Thymus (tissue), 11 donors: ENCODE results near the gene TNFRSF6B. TPM values are rescaled to one million over a fixed set of nuclear protein-coding genes. Genes with fewer than 3 reads are reported as not detected.
A peak's percentile ranks its signal among the peaks of the same experiment; 100 is the strongest.

ENCODE experiments used
- DNase-seq, 9 donors: peaks; one replicate each; pipeline ENCODE4 v3.0.0-alpha.2; 2013; ENCODE audit warnings: low spot score in 9 of 9, low read depth in 6 of 9, missing footprints in 1 of 9
- H3K27ac ChIP-seq, 2 donors: one replicate each; pipeline ENCODE4 v1.5.1; 2013; ENCODE audit warnings: control low read depth in 1 of 2, low read depth in 1 of 2, low read length in 1 of 2, mild to moderate bottlenecking in 1 of 2, moderate library complexity in 1 of 2
- H3K27me3 ChIP-seq, 2 donors: one replicate each; pipeline ENCODE4 v1.5.1; 2013; ENCODE audit warnings: low read length in 1 of 2; ENCODE audit not compliant: control insufficient read depth in 2 of 2, insufficient read depth in 1 of 2
- H3K36me3 ChIP-seq, 2 donors: one replicate each; pipeline ENCODE4 v1.5.1; 2013; ENCODE audit warnings: low read length in 1 of 2, mild to moderate bottlenecking in 1 of 2, moderate library complexity in 1 of 2; ENCODE audit not compliant: control insufficient read depth in 2 of 2, insufficient read depth in 2 of 2
- H3K4me1 ChIP-seq, 2 donors: one replicate each; pipeline ENCODE4 v1.5.1; 2013; ENCODE audit warnings: low read length in 2 of 2; ENCODE audit not compliant: control insufficient read depth in 2 of 2, insufficient read depth in 2 of 2
- H3K4me3 ChIP-seq, 2 donors: one replicate each; pipeline ENCODE4 v1.5.1; 2013; ENCODE audit warnings: low read length in 2 of 2, control low read depth in 1 of 2, mild to moderate bottlenecking in 1 of 2
- H3K9me3 ChIP-seq, 2 donors: one replicate each; pipeline ENCODE4 v1.5.1; 2013; ENCODE audit warnings: low read length in 1 of 2, mild to moderate bottlenecking in 1 of 2; ENCODE audit not compliant: control insufficient read depth in 2 of 2, insufficient read depth in 1 of 2
- WGBS: extraction: QIAGEN DNeasy Blood & Tissue Kit; methylation state at CpG from one replicate; pipeline ENCODE4 v1.1.7; 2013; 5-methylcytosine and 5-hydroxymethylcytosine counted together
- polyA plus RNA-seq: library from polyadenylated mRNA; stranded (reverse); fragments of 200-250 nt; gene quantifications from one replicate; pipeline ENCODE4 v1.2.3, GENCODE V29; 2013
- total RNA-seq: library from RNA; stranded (reverse); fragments of 120-200 nt; gene quantifications from one replicate; pipeline ENCODE4 v1.2.4, GENCODE V29; 2013
- donor health status: healthy.

Gene TNFRSF6B
- total and polyA plus RNA-seq, 2 donors, result 13.5 to 34.7 TPM

DNA sequence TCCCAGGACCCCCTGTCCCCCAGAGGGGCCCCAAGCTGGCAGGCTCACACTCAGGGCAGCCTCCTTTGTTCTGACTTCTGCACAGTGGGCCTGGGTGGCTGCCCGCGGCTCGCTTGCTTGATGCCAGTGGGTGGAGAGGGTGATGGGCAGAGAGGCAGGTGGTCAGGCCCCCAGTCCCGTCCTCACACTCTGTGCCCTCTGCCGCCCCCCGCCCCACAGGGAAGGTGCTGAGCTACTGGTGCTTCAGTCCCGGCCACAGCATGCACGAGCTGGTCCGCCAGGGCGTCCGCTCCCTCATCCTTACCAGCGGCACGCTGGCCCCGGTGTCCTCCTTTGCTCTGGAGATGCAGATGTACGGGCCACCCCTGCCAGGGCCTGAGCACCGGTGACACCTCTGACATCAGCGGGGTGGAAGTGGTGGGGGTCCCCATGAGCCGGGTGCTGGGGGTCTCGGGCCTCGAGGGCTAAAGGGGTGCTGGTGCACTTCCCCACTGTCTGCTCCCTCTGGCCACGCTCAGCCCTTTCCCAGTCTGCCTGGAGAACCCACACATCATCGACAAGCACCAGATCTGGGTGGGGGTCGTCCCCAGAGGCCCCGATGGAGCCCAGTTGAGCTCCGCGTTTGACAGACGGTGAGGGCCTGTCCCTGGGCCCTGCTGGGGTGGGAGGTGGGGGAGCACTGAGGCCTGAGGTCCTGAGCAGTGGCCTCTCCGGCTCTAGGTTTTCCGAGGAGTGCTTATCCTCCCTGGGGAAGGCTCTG, 8.9 kb upstream of the TNFRSF6B start:
- H3K27me3 ChIP-seq, result peaks cover 0 to 9% of the 10 kb centered on the region in 2 donors
- H3K27ac ChIP-seq, result peak overlapping the region; percentile 51 to 58
- no peak for DNase-seq
- WGBS, result 97% methylated on average over 29 of the region's 29 CpGs
- peaks cover 0 to 13% of the 10 kb centered on the region in 2 donors for H3K4me1 ChIP-seq
- no peaks in the 10 kb centered on the region for H3K9me3 ChIP-seq
- H3K36me3 ChIP-seq, result peaks cover 0 to 15% of the 10 kb centered on the region in 2 donors
- no peak overlapping the region for H3K4me3 ChIP-seq

DNA sequence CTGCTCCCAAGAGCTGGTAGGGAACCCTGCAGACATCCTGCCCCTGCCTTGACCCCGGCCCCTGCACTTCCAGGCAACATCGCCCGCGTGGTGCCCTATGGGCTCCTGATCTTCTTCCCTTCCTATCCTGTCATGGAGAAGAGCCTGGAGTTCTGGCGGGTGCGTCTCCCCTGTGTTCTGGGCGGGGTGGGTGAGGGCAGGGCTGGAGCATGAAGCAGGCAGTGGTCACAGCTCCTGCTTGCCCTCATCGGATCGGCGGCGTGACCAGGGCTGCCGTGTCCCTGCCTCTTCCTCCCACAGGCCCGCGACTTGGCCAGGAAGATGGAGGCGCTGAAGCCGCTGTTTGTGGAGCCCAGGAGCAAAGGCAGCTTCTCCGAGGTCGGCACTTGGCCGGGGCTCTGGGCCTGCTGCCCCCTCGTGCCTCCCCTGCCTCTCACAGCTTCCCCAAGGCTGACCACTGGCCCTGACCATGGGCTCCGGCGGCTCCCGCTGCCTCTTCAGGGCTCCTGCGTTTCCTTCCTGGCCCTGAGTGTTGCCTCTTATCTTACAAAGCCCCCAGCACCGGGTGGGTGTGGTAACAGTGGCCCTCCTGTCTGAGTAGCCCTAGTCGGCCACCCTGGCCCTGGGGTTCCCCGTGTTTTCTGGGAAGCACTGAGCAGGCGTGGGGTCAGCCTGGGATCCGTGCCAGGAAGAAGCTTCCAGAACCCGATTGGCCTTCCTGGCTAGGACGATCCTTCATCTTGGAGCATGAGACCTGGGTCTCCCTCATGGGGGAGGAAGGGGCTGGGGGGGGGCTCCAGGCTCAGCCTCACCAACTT, 8.0 kb upstream of the TNFRSF6B start:
- WGBS, result 94% methylated on average over 31 of the region's 31 CpGs
- H3K36me3 ChIP-seq, result peaks cover 0 to 11% of the 10 kb centered on the region in 2 donors
- no peaks in the 10 kb centered on the region for H3K9me3 ChIP-seq
- no peak for DNase-seq
- peaks cover 0 to 9% of the 10 kb centered on the region in 2 donors for H3K27me3 ChIP-seq
- no peak overlapping the region for H3K4me3 ChIP-seq
- peaks cover 0 to 13% of the 10 kb centered on the region in 2 donors for H3K4me1 ChIP-seq
- no peak overlapping the region for H3K27ac ChIP-seq

- H3K4me1 ChIP-seq, result peaks cover 0 to 17% of the 10 kb centered on the region in 2 donors
- peaks cover 0 to 9% of the 10 kb centered on the region in 2 donors for H3K27me3 ChIP-seq
- no peak overlapping the region for H3K27ac ChIP-seq
- H3K36me3 ChIP-seq, result peaks cover 4 to 16% of the 10 kb centered on the region in 2 donors
- DNase-seq, result no peak
- WGBS, result 97% methylated on average over 44 of the region's 44 CpGs
- no peak overlapping the region for H3K4me3 ChIP-seq
- H3K9me3 ChIP-seq, result no peaks in the 10 kb centered on the region
These were observed 7.1 kb upstream of the TNFRSF6B start for GRCh38 chr20:63689046-63690002.

DNA sequence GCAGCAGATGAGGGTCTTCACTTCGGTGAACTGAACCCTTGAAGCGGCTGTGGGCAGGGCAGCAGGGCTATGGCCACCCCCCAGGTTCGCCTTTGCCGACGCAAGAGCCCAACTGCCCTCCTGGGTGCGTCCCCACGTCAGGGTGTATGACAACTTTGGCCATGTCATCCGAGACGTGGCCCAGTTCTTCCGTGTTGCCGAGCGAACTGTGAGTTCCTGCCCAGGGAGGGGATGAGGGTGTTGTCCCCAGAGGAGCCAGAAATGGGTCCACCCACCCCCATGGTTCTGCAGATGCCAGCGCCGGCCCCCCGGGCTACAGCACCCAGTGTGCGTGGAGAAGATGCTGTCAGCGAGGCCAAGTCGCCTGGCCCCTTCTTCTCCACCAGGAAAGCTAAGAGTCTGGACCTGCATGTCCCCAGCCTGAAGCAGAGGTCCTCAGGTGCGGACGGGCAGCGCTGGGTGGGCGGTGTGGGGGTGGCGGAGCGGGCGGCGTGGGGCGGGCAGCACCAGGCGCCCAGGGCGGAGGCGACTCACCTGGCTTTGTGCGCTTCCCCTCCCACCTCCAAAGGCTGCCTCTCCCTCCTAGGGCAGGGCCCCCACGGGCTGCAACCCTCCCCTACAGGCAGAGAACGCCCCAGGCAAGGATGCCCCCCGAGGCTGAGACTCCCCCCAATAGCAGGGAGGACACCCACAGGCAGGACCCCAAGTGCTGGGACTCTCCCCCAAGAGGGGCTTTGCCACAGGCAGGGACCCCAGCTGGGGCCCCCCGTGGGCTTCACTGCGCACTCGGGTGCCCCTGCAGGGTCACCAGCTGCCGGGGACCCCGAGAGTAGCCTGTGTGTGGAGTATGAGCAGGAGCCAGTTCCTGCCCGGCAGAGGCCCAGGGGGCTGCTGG, 6.2 kb upstream of the TNFRSF6B start:
- 95% methylated on average over 40 of the region's 40 CpGs for WGBS
- H3K27ac ChIP-seq, result no peak overlapping the region

DNA sequence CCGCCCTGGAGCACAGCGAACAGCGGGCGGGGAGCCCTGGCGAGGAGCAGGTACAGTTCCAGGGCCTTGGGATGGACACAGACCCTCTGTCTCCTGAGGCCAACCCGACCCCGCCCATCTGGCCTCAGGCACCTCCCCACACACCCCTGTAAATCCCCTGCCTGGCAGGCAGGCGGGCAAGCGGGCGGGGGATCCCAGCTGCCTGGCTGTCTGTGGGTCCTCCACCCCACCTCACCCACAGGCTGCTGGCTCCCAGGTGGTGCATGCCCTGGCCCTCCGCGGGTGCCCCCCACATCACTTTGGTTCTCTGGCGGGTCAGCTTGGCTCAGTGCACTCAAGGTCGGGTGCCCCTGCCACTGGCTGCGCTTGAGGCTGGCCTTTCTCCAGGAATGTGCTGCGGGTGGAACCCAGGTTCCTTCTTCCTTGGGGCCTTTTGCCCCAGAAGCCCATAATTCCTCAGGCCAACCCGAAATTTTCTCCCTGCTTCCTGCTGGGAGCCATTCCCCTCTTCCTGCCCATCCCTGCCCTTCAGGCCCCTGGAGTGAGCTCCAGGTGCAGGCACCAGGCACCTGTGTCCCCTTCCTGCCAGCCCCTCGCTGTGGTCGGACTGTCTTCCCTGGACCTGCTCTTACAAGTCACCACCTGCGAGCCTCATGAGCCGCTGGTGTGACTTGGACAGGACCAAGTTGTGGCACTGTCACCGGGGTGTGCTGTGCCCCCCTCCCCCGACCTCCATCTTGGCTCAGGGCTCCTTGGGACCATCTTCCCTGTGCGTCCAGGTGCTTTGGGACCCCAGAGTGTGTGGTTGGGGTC, 5.3 kb upstream of the TNFRSF6B start:
- Histone ChIP-seq H3K4me3 (no peak overlapping the region), H3K27me3 (peaks cover 0 to 9% of the 10 kb centered on the region in 2 donors), H3K36me3 (peaks cover 8 to 26% of the 10 kb centered on the region in 2 donors), H3K9me3 (no peaks in the 10 kb centered on the region), H3K4me1 (peaks cover 5 to 29% of the 10 kb centered on the region in 2 donors), H3K27ac (no peak overlapping the region)
- WGBS, result 91% methylated on average over 24 of the region's 24 CpGs
- no peak for DNase-seq

More for the DNA sequence above, 6.2 kb upstream of the TNFRSF6B start:
- DNase-seq, result no peak
- H3K36me3 ChIP-seq, result peaks cover 8 to 22% of the 10 kb centered on the region in 2 donors
- H3K9me3 ChIP-seq, result no peaks in the 10 kb centered on the region
- peaks cover 0 to 9% of the 10 kb centered on the region in 2 donors for H3K27me3 ChIP-seq
- no peak overlapping the region for H3K4me3 ChIP-seq
- H3K4me1 ChIP-seq, result peaks cover 0 to 21% of the 10 kb centered on the region in 2 donors

GRCh38 chr20:63691711-63692435, 4.6 kb upstream of the TNFRSF6B start:
- Histone ChIP-seq H3K4me1 (peaks cover 10 to 31% of the 10 kb centered on the region in 2 donors), H3K4me3 (no peak overlapping the region), H3K9me3 (no peaks in the 10 kb centered on the region), H3K27ac (no peak overlapping the region), H3K36me3 (peaks cover 8 to 26% of the 10 kb centered on the region in 2 donors), H3K27me3 (peaks cover 0 to 6% of the 10 kb centered on the region in 2 donors)
- DNase-seq, result no peak
- 96% methylated on average over 21 of the region's 21 CpGs for WGBS

DNA sequence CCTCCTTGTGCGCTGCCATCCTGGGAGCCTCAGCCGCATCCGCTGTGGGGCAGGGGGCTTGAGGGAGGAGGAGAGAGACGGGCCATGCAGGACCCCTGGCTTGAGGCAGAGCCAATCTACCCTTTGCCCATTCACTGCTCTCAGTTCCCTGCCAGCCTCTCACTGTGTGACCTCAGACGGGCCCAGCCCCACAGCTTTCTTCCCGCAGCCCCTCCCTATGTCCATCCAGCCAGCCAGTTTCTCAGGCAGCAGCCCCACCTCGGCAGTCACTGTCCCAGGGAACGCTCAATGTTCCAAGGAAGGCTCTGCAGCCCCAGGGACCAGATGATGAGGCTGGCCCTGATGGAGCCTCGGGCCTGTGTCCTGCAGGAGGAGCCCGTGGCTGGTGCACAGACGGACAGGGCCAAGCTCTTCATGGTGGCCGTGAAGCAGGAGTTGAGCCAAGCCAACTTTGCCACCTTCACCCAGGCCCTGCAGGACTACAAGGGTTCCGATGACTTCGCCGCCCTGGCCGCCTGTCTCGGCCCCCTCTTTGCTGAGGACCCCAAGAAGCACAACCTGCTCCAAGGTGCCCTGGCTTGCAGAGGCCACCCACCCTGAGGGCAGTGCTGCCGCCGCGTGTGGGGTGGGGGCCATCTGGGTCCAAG, 3.9 kb upstream of the TNFRSF6B start:
- Histone ChIP-seq H3K36me3 (peaks cover 8 to 26% of the 10 kb centered on the region in 2 donors), H3K4me1 (peaks cover 15 to 31% of the 10 kb centered on the region in 2 donors), H3K27ac (peak overlapping the region in 1 of 2 donors; percentile 11), H3K27me3 (peaks cover 0 to 5% of the 10 kb centered on the region in 2 donors), H3K9me3 (no peaks in the 10 kb centered on the region), H3K4me3 (no peak overlapping the region)
- DNase-seq, result no peak
- 95% methylated on average over 20 of the region's 20 CpGs for WGBS
